HPDE6-E6E7 (cell line): ENCODE results near the gene TMEM151A.
"Not testable (repeated sequence)": the region's sequence is repeated elsewhere in the genome, so short reads cannot be mapped to it uniquely, and the experiment has no call there.

Experiments used
- DNase-seq: peaks from one replicate; pipeline ENCODE4 v3.0.0; 2011; ENCODE audit warnings: missing footprints; ENCODE audit errors: extremely low spot score

Gene TMEM151A

DNA sequence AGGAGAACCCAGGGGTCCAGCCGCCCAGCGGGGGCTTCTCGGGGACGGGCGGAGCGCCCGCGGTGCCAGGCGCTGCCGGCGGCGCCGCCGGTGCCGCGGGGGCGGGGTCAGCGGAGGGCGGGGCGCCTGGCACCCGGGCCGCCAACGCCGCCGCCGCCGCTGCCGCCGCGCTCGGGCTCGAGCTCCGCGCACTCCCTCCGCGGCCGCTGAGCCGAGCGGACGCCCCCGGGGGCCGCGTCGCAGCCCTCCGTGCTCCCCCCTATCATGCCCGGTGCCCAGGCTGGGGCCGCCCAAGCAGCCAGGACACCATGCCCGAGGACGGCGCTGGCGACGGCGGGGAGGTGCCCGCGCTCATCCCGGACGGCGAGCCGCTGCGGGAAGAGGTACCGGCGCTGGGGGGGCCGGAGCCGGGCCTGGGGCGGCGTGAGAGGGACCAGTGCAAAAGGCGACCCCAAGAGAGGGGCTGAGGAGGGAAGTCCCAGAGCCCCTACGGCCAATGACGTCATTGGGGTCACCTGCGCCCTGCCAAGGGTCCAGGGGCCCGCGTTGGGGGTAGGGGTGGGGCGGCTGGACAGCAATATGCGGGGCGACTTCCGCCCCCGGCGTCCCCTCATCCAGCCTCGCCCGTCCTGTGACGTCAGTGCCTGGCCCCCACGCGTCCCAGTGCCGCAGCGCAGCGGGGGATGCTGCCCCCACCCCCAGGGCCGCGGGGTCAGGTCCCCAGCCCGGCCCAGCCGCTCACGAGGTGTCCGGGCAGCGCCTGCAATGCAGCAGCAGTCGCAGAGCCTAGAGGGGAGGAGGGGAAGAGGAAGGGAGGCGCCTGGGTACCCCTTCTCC, at the start of gene TMEM151A:
Gene TMEM151A (plus strand): TSS at position 189 of the 837 bp plus-strand sequence. CDS start 120 bp downstream, at position 309.
- DNase-seq, result no peak

DNA sequence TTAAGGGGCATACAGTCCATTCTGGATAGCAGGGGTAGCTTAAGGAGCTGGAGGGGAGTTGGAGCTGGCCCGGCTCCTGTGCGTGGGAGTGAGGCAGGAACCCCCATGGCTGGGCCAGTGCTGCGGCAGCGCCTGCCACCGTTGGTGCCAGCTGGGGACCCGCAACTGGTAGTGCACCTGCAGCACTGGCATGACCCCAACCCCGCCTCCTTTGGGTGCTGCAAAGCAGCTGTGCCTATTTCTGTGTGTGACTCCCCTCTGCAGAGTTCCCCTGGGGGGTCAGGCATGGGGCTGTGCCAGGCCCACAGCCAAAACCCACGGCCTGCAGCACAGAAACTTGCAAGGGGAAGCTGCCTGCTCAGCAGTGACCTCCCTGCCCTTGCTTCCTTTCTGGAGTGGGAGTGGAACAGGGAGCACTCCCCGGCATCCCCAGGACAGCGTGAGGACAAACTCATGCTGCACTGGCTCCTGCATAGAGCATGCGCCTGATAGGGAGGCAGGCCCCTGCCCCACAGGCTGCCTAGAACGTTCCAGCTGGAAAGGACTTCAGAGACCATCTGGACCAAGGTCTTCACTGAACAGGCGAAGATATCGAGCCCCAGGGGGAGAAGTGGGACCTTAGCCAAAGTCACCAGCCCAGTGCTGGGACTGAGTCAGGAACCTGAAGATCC, 49.5 kb upstream of the TMEM151A start:
- no peak for DNase-seq

DNA sequence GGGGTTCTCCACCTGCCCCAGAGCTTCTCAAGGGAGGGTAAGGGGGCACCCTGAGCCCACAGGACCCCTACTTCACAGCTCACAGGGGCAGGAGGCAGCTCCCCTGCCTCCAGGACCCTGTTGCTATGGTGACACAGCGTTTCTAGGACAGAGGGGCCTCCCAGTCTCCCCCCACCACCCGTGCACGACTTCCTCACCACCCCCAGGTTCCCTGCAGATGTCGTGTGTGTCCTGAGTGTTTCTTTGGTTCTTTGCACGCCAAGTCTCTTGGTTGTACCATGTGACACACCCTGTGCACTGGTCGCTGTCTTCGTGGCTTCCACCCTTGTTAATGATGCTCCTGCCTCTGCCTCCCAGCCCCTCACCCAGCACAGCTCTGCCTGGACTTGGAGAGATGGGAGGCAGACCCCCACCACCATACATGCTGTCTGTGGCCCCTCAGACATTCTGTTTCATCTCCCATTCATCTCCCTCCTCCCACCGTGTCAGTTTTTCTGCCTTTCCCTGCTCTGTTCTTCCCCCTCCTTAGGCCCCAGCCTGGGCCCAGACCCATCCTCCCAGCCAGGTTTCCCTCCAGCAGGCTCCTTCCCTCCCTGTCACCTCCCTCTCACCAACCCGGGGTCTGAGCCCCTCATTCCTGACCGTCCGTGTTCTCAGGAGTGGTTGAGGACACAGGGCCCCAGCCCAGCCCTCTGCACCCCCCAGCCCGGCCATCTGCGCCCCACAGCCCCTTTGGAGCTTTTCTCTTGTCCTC, 47.7 kb upstream of the TMEM151A start:
- no peak for DNase-seq

DNA sequence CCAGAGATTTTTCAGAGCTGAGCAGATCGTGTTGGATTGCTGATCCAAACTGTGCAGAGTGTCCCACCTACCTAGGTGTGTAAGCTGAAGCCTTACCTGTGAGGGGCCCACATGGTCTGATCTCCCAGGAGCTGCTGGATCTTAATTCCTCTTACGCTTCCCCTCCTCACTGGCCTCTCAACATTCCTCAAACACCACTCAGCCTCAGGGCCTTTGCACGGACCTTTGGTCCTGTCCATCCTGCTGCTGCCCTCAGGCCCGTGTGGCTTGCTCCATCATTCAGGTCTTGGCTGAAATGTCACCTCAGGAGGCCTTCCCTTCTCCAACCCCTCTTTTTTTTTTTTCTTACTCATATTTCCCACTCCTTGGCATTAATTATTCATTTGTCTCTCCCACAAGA, 44.4 kb upstream of the TMEM151A start:
- DNase-seq, result no peak

DNA sequence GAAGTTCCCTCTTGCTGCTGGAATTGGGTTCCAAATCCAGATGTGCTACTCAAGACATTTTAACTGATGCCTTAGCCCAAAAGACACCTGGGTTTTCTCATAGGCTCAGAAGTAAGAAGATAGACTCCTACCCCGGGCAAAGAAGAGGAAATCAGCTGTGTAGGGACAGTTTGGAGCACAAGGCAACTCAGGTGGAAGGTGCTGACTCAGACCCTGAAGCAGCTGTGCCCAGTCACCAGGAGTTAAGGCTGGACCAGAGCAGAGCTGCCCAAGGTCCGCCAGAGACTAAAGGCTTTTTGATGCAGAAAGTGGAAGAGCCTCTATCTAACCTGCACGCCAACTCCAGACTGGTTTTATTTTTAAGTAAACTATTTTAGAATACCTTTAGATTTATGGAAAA, 43.9 kb upstream of the TMEM151A start:
- DNase-seq, result no peak

- DNase-seq, result no peak
Observed at GRCh38 chr11:66248903-66249302, 42.8 kb upstream of the TMEM151A start.

DNA sequence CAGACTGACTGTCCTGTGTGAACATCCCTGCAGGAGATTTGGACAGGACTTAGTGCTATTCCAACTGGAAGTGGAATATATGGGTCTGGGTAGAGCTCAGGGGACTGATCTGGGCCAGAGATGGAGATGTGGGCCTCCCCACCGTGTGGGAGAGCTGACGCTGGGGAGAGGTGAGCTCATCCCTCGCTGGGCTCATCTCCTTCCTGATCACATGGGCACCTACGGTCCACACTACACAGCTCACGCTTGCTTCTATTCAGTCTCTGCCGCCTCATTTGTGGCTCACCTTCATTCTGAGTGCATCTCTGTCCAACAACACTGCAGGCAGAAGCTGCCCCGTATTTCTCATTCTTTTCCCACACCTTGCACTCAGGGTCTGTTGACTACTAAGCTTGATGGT, 39.9 kb upstream of the TMEM151A start:
- no peak for DNase-seq

- DNase-seq, result not testable (repeated sequence)
Observed at GRCh38 chr11:66253081-66253480, 38.6 kb upstream of the TMEM151A start.

DNA sequence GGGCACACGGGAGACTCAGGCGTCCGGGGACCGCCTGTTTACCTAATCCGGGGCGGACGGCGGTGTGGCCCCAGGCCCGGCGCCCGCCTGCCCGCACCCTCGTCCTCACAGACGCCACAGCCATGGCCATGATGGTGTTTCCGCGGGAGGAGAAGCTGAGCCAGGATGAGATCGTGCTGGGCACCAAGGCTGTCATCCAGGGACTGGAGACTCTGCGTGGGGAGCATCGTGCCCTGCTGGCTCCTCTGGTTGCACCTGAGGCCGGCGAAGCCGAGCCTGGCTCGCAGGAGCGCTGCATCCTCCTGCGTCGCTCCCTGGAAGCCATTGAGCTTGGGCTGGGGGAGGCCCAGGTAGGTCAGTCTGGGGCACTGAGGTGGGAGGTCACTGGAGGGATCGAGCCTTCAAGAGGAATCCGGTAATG, 33.2 kb upstream of the TMEM151A start:
- no peak for DNase-seq

- no peak for DNase-seq
Observed at GRCh38 chr11:66259225-66259624, 32.5 kb upstream of the TMEM151A start.

- no peak for DNase-seq
Observed at GRCh38 chr11:66259956-66260355, 31.7 kb upstream of the TMEM151A start.

DNA sequence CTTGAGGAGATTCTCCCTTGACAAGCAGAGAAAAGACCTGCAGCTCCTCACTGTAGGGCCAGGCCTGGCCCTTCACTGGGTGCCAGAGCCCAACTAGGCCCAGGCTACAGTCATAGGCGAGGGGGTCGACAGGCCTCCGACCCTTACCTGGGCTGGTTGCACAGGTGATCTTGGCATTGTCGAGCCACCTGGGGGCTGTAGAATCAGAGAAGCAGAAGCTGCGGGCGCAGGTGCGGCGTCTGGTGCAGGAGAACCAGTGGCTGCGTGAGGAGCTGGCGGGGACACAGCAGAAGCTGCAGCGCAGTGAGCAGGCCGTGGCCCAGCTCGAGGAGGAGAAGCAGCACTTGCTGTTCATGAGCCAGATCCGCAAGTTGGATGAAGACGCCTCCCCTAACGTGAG, 30.1 kb upstream of the TMEM151A start:
- no peak for DNase-seq

DNA sequence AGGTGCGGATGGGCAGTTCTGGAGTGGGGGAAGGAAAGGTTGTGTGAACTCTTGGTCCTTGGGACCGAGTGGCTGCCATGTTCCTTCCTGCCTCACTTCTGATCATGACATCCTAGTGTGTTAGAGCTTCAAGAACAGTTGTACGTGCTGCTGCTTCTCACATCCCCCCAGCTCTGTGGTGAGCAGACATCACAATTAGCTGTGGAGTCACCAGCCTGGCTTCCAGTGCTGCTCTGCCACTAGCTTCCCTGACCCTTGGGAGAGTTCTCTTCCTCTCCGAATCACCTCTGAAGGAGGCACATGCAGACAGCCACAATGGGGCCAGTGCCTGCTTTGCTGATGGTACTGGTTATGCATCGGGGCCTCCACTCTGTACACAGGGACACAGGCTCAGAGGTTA, 29.5 kb upstream of the TMEM151A start:
- DNase-seq, result no peak

DNA sequence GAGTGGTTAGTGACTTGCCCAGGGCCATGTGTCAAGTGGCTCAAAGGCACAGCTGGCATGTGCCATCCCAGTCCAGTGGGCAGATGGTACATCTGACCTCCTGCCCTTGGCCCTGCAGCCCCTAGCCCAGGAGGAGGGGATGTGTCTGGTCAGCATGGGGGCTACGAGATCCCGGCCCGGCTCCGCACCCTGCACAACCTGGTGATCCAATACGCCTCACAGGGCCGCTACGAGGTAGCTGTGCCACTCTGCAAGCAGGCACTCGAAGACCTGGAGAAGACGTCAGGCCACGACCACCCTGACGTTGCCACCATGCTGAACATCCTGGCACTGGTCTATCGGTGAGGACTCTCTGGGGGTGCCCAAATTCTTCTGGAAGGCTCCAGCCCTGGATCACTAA, 29.0 kb upstream of the TMEM151A start:
- no peak for DNase-seq

DNA sequence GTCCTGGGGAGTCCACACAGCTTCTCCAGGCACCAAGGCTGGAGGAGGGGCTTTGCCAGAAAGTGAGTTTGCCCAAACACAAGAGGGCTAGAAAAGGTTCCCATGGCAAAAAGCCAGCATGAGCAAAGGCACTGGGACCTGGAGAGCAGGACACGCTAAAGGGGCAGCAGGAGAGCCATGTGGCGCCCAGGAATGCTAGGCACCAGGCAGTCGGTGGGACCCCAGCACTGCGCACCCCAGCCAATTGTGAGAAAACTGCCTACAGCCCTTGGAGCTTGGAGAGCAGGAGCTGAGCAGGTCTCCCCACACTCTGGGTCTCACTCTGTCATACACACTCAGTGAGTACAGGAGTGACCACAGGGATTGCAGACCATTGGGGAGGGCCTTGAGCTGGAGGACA, 28.5 kb upstream of the TMEM151A start:
- DNase-seq, result no peak

DNA sequence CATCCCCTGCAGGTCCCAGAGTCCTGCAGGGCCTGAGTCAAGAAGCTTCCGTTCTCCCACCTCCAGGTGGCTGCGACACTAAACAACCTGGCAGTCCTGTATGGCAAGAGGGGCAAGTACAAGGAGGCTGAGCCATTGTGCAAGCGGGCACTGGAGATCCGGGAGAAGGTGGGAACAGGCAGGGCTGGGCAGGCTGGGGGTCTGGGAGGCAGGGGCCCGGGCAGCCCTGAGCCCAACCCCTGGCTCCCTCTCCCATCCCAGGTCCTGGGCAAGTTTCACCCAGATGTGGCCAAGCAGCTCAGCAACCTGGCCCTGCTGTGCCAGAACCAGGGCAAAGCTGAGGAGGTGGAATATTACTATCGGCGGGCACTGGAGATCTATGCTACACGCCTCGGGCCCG, 27.9 kb upstream of the TMEM151A start:
- no peak for DNase-seq

DNA sequence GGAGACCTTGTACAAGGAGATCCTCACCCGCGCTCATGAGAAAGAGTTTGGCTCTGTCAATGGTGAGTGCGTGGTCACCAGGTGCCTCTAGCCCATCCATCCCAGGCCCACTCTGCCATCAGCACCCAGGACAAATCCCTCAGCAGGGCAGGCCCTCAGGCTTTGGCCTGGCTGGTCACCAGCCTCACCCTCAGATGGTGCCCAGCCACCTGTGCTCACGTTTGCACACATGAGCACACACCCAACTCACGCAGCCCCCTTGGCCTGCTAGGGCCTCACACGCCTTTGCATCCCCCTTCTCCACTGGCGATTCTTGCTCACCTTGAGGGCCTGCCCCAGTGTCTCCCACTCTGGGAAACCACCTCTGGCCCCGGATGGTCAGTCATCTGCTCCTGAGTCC, 27.3 kb upstream of the TMEM151A start:
- no peak for DNase-seq

GRCh38 chr11:66264914-66265313, 26.8 kb upstream of the TMEM151A start:
- no peak for DNase-seq

- DNase-seq, result no peak
Observed at GRCh38 chr11:66265531-66266377, 25.9 kb upstream of the TMEM151A start.

DNA sequence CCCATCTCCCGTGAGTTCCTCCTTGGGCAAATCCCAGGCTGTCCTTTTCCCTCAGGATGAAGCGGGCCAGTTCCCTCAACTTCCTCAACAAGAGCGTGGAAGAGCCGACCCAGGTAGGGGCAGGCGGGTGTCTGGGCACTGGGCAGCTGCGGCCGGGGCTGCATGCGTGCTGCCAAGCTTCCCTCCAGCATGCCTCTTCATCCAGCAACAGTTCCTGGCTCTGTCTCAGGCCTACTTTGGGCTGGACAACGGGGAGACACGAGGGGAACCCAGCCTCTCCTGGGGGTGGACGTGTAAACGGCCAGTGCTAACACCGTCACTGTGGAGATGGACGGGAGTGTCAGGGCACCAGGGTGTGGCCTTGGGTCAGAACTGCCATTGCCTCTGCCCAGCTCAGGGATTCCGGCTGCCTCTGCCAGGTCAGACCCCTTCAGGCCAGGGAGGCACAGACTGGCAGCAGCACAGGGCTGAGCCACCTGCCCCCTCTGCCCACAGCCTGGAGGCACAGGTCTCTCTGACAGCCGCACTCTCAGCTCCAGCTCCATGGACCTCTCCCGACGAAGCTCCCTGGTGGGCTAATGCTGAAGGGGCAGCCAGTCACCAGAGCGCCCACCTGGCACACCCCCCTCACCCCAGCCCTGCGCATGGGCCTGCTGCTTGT, 25.2 kb upstream of the TMEM151A start:
- DNase-seq, result no peak

- DNase-seq, result no peak
Observed at GRCh38 chr11:66267039-66267378, 24.7 kb upstream of the TMEM151A start.
